Smooth muscle cell (in vitro differentiated cells): ENCODE results near the gene CPEB4. TPM values are rescaled to one million over a fixed set of nuclear protein-coding genes. Genes with fewer than 3 reads are reported as not detected.

Experiments used
- DNase-seq: peaks from one replicate; lab custom pipeline; 2025; ENCODE audit not compliant: unreplicated experiment; lab: John Stamatoyannopoulos, UW
- H2AFZ ChIP-seq: fragments of 200-600 bp; sonication (generic); 2 replicates; pipeline ENCODE4 v1.6.0; 2016; ENCODE audit warnings: antibody characterized with exemption, low read depth, mild to moderate bottlenecking
- H3F3A ChIP-seq: fragments of 200-600 bp; sonication (generic); 2 replicates; pipeline ENCODE4 v1.6.0; 2017; ENCODE audit warnings: antibody characterized with exemption, low read depth
- H3K27ac ChIP-seq: fragments of 200-600 bp; sonication (generic); 2 replicates; pipeline ENCODE4 v1.5.1; 2016; ENCODE audit warnings: low read depth, mild to moderate bottlenecking
- H3K27me3 ChIP-seq: fragments of 200-600 bp; sonication (generic); 2 replicates; pipeline ENCODE4 v1.6.1; 2016; ENCODE audit warnings: low read depth, mild to moderate bottlenecking
- H3K36me3 ChIP-seq: fragments of 200-600 bp; sonication (generic); 2 replicates; pipeline ENCODE4 v1.5.1; 2016; ENCODE audit warnings: low read depth
- H3K4me1 ChIP-seq: fragments of 200-600 bp; sonication (generic); 2 replicates; pipeline ENCODE4 v1.5.1; 2016; ENCODE audit warnings: low read depth
- H3K4me2 ChIP-seq: fragments of 200-600 bp; sonication (generic); 2 replicates; pipeline ENCODE4 v1.6.0; 2016; ENCODE audit warnings: mild to moderate bottlenecking
- H3K4me3 ChIP-seq: fragments of 200-600 bp; sonication (generic); 2 replicates; pipeline ENCODE4 v1.5.1; 2016; ENCODE audit warnings: mild to moderate bottlenecking
- H3K79me2 ChIP-seq: fragments of 200-600 bp; sonication (generic); 2 replicates; pipeline ENCODE4 v1.6.0; 2016; ENCODE audit warnings: low read depth, mild to moderate bottlenecking
- H3K9ac ChIP-seq: fragments of 200-600 bp; sonication (generic); 2 replicates; pipeline ENCODE4 v1.6.0; 2016; ENCODE audit warnings: low read depth
- H3K9me3 ChIP-seq: fragments of 200-600 bp; sonication (generic); replicated peaks from 2 replicates; pipeline ENCODE4 v1.5.1; 2016; ENCODE audit warnings: low read depth
- H4K20me1 ChIP-seq: fragments of 200-600 bp; sonication (generic); 2 replicates; pipeline ENCODE4 v1.6.0; 2016; ENCODE audit warnings: low read depth
- WGBS: methylation state at CpG from one replicate; pipeline ENCODE4 v1.1.7; 2016; ENCODE audit warnings: low lambda C conversion rate; 5-methylcytosine and 5-hydroxymethylcytosine counted together
- polyA plus RNA-seq: library from polyadenylated mRNA; unstranded; fragments of >200 nt; fragmentation: Nextera tagmentation; extraction: Ambion mirVana; gene quantifications from 2 replicates; pipeline ENCODE4 v1.2.1, GENCODE V29; 2016
- total RNA-seq: library from RNA; depleted of rRNA; stranded (reverse); fragments of >200 nt; gene quantifications from 2 replicates; pipeline ENCODE4 v1.2.3, GENCODE V29; 2014
- TF ChIP-seq, protein P1 (sequence below): fragments of 200-600 bp; sonication (generic); IDR thresholded peaks from 2 replicates; pipeline ENCODE4 v1.5.1; 2017; ENCODE audit warnings: borderline replicate concordance, mild to moderate bottlenecking, antibody characterized with exemption; ENCODE audit not compliant: insufficient read depth, poor library complexity, severe bottlenecking

CPEB4 gene
- total and polyA plus RNA-seq, 2 experiments from 2014 or later = 5.1 to 38.5 TPM

- Histone ChIP-seq H3K4me3 (no peak overlapping the region), H3K9me3 (no peaks in the 10 kb centered on the region), H3K4me2 (no peak overlapping the region), H3K27me3 (no peaks in the 10 kb centered on the region), H3K9ac (no peak overlapping the region), H3K4me1 (peaks cover 54% of the 10 kb centered on the region), H2AFZ (no peak overlapping the region), H3F3A (peaks cover 14% of the 10 kb centered on the region), H3K27ac (no peak overlapping the region), H3K36me3 (no peaks in the 10 kb centered on the region), H4K20me1 (peaks cover 50% of the 10 kb centered on the region), H3K79me2 (peaks cover 32% of the 10 kb centered on the region)
- DNase-seq = no peak
- TF ChIP-seq, protein P1, sequence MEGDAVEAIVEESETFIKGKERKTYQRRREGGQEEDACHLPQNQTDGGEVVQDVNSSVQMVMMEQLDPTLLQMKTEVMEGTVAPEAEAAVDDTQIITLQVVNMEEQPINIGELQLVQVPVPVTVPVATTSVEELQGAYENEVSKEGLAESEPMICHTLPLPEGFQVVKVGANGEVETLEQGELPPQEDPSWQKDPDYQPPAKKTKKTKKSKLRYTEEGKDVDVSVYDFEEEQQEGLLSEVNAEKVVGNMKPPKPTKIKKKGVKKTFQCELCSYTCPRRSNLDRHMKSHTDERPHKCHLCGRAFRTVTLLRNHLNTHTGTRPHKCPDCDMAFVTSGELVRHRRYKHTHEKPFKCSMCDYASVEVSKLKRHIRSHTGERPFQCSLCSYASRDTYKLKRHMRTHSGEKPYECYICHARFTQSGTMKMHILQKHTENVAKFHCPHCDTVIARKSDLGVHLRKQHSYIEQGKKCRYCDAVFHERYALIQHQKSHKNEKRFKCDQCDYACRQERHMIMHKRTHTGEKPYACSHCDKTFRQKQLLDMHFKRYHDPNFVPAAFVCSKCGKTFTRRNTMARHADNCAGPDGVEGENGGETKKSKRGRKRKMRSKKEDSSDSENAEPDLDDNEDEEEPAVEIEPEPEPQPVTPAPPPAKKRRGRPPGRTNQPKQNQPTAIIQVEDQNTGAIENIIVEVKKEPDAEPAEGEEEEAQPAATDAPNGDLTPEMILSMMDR = no peak
- WGBS = 93% methylated on average over 3 of the region's 3 CpGs
These were observed 32.9 kb downstream of the CPEB4 start for GRCh38 chr5:173920866-173921555.

GRCh38 chr5:173922527-173922926 lies 34.4 kb downstream of the CPEB4 start:
- Histone ChIP-seq H3K36me3 (no peaks in the 10 kb centered on the region), H3K4me1 (peaks cover 54% of the 10 kb centered on the region), H3K27me3 (no peaks in the 10 kb centered on the region), H3K9me3 (no peaks in the 10 kb centered on the region), H3F3A (peaks cover 11% of the 10 kb centered on the region), H3K4me3 (no peak overlapping the region), H4K20me1 (peaks cover 64% of the 10 kb centered on the region), H3K4me2 (peak overlapping the region; percentile 70), H3K9ac (no peak overlapping the region), H3K79me2 (peaks cover 31% of the 10 kb centered on the region), H2AFZ (no peak overlapping the region), H3K27ac (no peak overlapping the region)
- DNase-seq = no peak
- WGBS = 84% methylated on average over 2 of the region's 2 CpGs
- TF ChIP-seq, protein P1 = no peak

GRCh38 chr5:173923218-173924095 lies 35.3 kb downstream of the CPEB4 start:
- no peak for DNase-seq
- H3K27me3 ChIP-seq = no peaks in the 10 kb centered on the region
- H3K9me3 ChIP-seq = no peaks in the 10 kb centered on the region
- TF ChIP-seq, protein P1 = no peak
- peaks cover 11% of the 10 kb centered on the region for H3F3A ChIP-seq
- H3K36me3 ChIP-seq = no peaks in the 10 kb centered on the region
- peaks cover 31% of the 10 kb centered on the region for H3K79me2 ChIP-seq
- peaks cover 72% of the 10 kb centered on the region for H4K20me1 ChIP-seq
- H2AFZ ChIP-seq = no peak overlapping the region
- WGBS = 57% methylated on average over 3 of the region's 3 CpGs
- peaks cover 54% of the 10 kb centered on the region for H3K4me1 ChIP-seq
- H3K4me2 ChIP-seq = peak overlapping the region; percentile 70
- H3K9ac ChIP-seq = peak overlapping the region; percentile 11
- peak overlapping the region; percentile 45 for H3K27ac ChIP-seq
- H3K4me3 ChIP-seq = no peak overlapping the region
